HCT116 (cell line): ENCODE data around the gene UBE2O.

Source experiments
- ELF1 ChIP-seq: IDR thresholded peaks from 2 replicates; pipeline ENCODE4 v1.6.1; 2012; ENCODE audit warnings: low read depth, borderline replicate concordance
- POLR2A ChIP-seq: IDR thresholded peaks from 2 replicates; pipeline ENCODE4 v1.7.0; 2011; ENCODE audit warnings: borderline replicate concordance; ENCODE audit not compliant: insufficient read depth, insufficient read length; ENCODE audit errors: extremely low read depth
- POLR2AphosphoS5 ChIP-seq: IDR thresholded peaks from 2 replicates; pipeline ENCODE4 v1.6.1; 2011; ENCODE audit warnings: mild to moderate bottlenecking, low read depth, low read length, moderate library complexity
- SIN3A ChIP-seq: IDR thresholded peaks from 2 replicates; pipeline ENCODE4 v1.6.1; 2012; ENCODE audit warnings: low read depth
- SP1 ChIP-seq: IDR thresholded peaks from 2 replicates; pipeline ENCODE4 v1.6.1; 2012; ENCODE audit warnings: low read depth
- ZNF274 ChIP-seq: fragments of 200-500 bp; sonication (Bioruptor generic); IDR thresholded peaks from 2 replicates; pipeline ENCODE4 v1.6.1; 2014; ENCODE audit warnings: mild to moderate bottlenecking, low read depth, low read length, inconsistent platforms
- TF ChIP-seq, protein P1 (sequence below), 3 experiments: fragments of 200-600 bp in 1 of 3; sonication (generic) in 1 of 3; IDR thresholded peaks in 2 of 3; conservative IDR thresholded peaks in 1 of 3; 2 replicates each; pipeline ENCODE4 v1.5.1; 2012 to 2017; ENCODE audit warnings: low read depth in 2 of 3, low read length in 2 of 3, antibody characterized with exemption in 1 of 3, borderline replicate concordance in 1 of 3, control low read depth in 1 of 3, mild to moderate bottlenecking in 1 of 3, mixed read lengths in 1 of 3, mixed run types in 1 of 3, moderate library complexity in 1 of 3; ENCODE audit not compliant: insufficient read depth in 1 of 3

DNA sequence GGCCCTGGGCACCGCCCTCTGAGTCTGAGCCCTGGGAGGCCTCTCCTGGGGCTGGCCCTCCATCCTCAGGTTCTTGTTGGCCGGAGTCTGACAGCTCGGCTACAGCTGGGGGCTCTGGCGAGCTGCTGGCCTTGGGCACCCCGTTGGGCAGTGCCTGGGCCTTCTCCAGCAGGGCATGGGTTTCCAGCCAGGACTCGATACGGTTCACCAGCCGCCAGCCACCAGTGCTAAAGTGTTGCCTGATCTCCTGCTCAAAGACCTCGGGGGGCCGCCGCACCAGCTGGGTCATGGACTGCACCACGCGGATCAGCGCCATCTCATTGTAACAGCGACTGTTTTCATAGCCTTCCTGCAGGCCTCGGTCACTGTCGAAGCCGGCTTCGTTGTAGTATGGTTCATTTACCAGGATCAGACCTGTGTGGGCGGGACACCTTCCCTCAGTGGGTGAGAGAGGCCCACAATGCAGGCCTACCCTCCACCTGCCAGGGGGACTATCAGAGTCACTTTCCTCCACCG, 61.7 kb downstream of the UBE2O start:
- TF ChIP-seq, protein P1, sequence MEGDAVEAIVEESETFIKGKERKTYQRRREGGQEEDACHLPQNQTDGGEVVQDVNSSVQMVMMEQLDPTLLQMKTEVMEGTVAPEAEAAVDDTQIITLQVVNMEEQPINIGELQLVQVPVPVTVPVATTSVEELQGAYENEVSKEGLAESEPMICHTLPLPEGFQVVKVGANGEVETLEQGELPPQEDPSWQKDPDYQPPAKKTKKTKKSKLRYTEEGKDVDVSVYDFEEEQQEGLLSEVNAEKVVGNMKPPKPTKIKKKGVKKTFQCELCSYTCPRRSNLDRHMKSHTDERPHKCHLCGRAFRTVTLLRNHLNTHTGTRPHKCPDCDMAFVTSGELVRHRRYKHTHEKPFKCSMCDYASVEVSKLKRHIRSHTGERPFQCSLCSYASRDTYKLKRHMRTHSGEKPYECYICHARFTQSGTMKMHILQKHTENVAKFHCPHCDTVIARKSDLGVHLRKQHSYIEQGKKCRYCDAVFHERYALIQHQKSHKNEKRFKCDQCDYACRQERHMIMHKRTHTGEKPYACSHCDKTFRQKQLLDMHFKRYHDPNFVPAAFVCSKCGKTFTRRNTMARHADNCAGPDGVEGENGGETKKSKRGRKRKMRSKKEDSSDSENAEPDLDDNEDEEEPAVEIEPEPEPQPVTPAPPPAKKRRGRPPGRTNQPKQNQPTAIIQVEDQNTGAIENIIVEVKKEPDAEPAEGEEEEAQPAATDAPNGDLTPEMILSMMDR (IDR thresholded peaks at IDR 0.05 in 2 of 3, conservative IDR thresholded peaks at IDR 0.05 in 1 of 3; ENCODE audit: borderline replicate concordance in 1 of 3, insufficient read depth in 1 of 3, low read depth in 2 of 3, low read length in 2 of 3): no peak
- no peak for TF ChIP-seq ELF1
- no peak for TF ChIP-seq ZNF274
- TF ChIP-seq POLR2AphosphoS5: no peak
- TF ChIP-seq SIN3A: no peak
- TF ChIP-seq SP1: no peak
- TF ChIP-seq POLR2A: no peak
